H1 (cell line): ENCODE measurements around the gene DYNC1I1. TPM values are rescaled to one million over a fixed set of nuclear protein-coding genes. Genes with fewer than 3 reads are reported as not detected.

ENCODE experiments used
- CTCF ChIA-PET: fragments of 300-600 bp; sonication (Branson Sonifier 250); formaldehyde crosslinking; loops from one replicate; lab custom pipeline; 2021; ENCODE audit not compliant: partially characterized antibody; lab: Charles Lee
- POLR2A ChIA-PET: fragments of 300-600 bp; sonication (Branson Sonifier 250); formaldehyde crosslinking; loops from one replicate; lab custom pipeline; 2021; ENCODE audit warnings: inconsistent platforms; ENCODE audit not compliant: partially characterized antibody; lab: Charles Lee
- DNase-seq, 2 experiments: peaks; one replicate each; pipeline versions ENCODE4 v3.0.0 to v3.0.0-alpha.2; 2010 to 2022; ENCODE audit warnings: low spot score in 2 of 2, low read depth in 1 of 2, mixed read lengths in 1 of 2
- FAIRE-seq: peaks from 2 replicates; lab custom pipeline; 2011; peaks lifted over from hg19 to GRCh38; lab: Jason Lieb, UNC
- H2AFZ ChIP-seq: 2 replicates; pipeline ENCODE4 v1.8.1; 2012; ENCODE audit warnings: low read length, inconsistent platforms
- H2AK5ac ChIP-seq: 2 replicates; pipeline ENCODE4 v1.6.1; 2013; ENCODE audit warnings: low read depth, low read length
- H2BK120ac ChIP-seq: replicated peaks from 2 replicates; pipeline ENCODE3; 2013; ENCODE audit warnings: low read depth, low read length, inconsistent platforms
- H2BK12ac ChIP-seq: 2 replicates; pipeline ENCODE4 v1.6.1; 2013; ENCODE audit warnings: low read depth, low read length
- H2BK15ac ChIP-seq: 2 replicates; pipeline ENCODE4 v1.6.1; 2013; ENCODE audit warnings: low read length
- H2BK20ac ChIP-seq: 2 replicates; pipeline ENCODE4 v1.6.1; 2013; ENCODE audit warnings: low read length
- H2BK5ac ChIP-seq: 2 replicates; pipeline ENCODE4 v1.6.1; 2013; ENCODE audit warnings: low read depth, low read length
- H3K14ac ChIP-seq: 2 replicates; pipeline ENCODE4 v1.6.1; 2013; ENCODE audit warnings: inconsistent platforms; ENCODE audit not compliant: insufficient read length
- H3K18ac ChIP-seq: 2 replicates; pipeline ENCODE4 v1.6.1; 2013; ENCODE audit warnings: low read length; ENCODE audit errors: extremely low read depth
- H3K23ac ChIP-seq: 2 replicates; pipeline ENCODE4 v1.6.1; 2013; ENCODE audit warnings: inconsistent platforms; ENCODE audit not compliant: insufficient read length
- H3K23me2 ChIP-seq: 2 replicates; pipeline ENCODE4 v1.6.1; 2013; ENCODE audit warnings: low read depth, low read length
- H3K27ac ChIP-seq: 2 replicates; pipeline ENCODE4 v1.6.1; 2011; ENCODE audit warnings: low read depth, low read length, inconsistent platforms
- H3K27me3 ChIP-seq, 4 experiments: replicated peaks in 1 of 4; 1 replicate in 1 of 4; 2 replicates in 3 of 4; pipeline versions ENCODE4 v1.6.1 to v1.8.1; 2011 to 2013; ENCODE audit warnings: low read length in 3 of 4, mild to moderate bottlenecking in 3 of 4, inconsistent platforms in 2 of 4, mixed read lengths in 2 of 4, moderate library complexity in 1 of 4; ENCODE audit not compliant: control insufficient read depth in 3 of 4, insufficient read depth in 3 of 4; ENCODE audit errors: extremely low read depth in 1 of 4
- H3K36me3 ChIP-seq, 4 experiments: 2 replicates each; pipeline versions ENCODE4 v1.6.1 to v1.8.1; 2011 to 2013; ENCODE audit warnings: mild to moderate bottlenecking in 4 of 4, low read length in 3 of 4, moderate library complexity in 2 of 4, control low read depth in 1 of 4, inconsistent platforms in 1 of 4; ENCODE audit not compliant: insufficient read depth in 4 of 4, control insufficient read depth in 2 of 4
- H3K4ac ChIP-seq: replicated peaks from 2 replicates; pipeline ENCODE3; 2013; ENCODE audit warnings: low read length, low read depth, mixed read lengths, inconsistent platforms; ENCODE audit not compliant: insufficient read length
- H3K4me1 ChIP-seq, 4 experiments: replicated peaks in 1 of 4; 1 replicate in 1 of 4; 2 replicates in 3 of 4; pipeline versions ENCODE4 v1.6.1 to v1.8.1; 2011 to 2013; ENCODE audit warnings: low read length in 3 of 4, inconsistent platforms in 2 of 4, mixed read lengths in 1 of 4; ENCODE audit not compliant: insufficient read depth in 4 of 4, control insufficient read depth in 3 of 4
- H3K4me2 ChIP-seq, 2 experiments: 2 replicates each; pipeline versions ENCODE4 v1.6.1 to v1.8.1; 2011 to 2013; ENCODE audit warnings: low read depth in 2 of 2, low read length in 2 of 2, control low read depth in 1 of 2, inconsistent platforms in 1 of 2, mild to moderate bottlenecking in 1 of 2; ENCODE audit not compliant: insufficient read depth in 1 of 2
- H3K4me3 ChIP-seq, 4 experiments: fragments of 200-600, 300-600 bp in 1 of 4; sonication (generic), shearing (Covaris generic), sonication (Bioruptor Twin) in 1 of 4; 2 replicates each; pipeline versions ENCODE4 v1.5.1 to v1.8.1; 2011 to 2016; ENCODE audit warnings: low read length in 4 of 4, low read depth in 3 of 4, control low read depth in 2 of 4, inconsistent platforms in 2 of 4, mild to moderate bottlenecking in 2 of 4, mixed read lengths in 1 of 4, moderate library complexity in 1 of 4; ENCODE audit not compliant: insufficient read depth in 2 of 4; ENCODE audit errors: extremely low read depth in 1 of 4
- H3K56ac ChIP-seq: replicated peaks from 2 replicates; pipeline ENCODE3; 2013; ENCODE audit warnings: low read depth, mild to moderate bottlenecking, mixed read lengths, low read length, inconsistent platforms; ENCODE audit not compliant: insufficient read length
- H3K79me1 ChIP-seq: 2 replicates; pipeline ENCODE4 v1.6.1; 2013; ENCODE audit warnings: low read depth, low read length, control low read depth
- H3K79me2 ChIP-seq, 2 experiments: 2 replicates each; pipeline versions ENCODE4 v1.6.1 to v1.8.1; 2012 to 2013; ENCODE audit warnings: low read length in 2 of 2, mild to moderate bottlenecking in 2 of 2, inconsistent platforms in 1 of 2; ENCODE audit not compliant: insufficient read depth in 2 of 2, control insufficient read depth in 1 of 2
- H3K9ac ChIP-seq, 4 experiments: replicated peaks in 1 of 4; 1 replicate in 1 of 4; 2 replicates in 3 of 4; pipeline versions ENCODE4 v1.6.1 to v1.8.1; 2011 to 2013; ENCODE audit warnings: low read depth in 3 of 4, low read length in 3 of 4, control low read depth in 2 of 4, mild to moderate bottlenecking in 2 of 4, moderate library complexity in 2 of 4, inconsistent platforms in 1 of 4; ENCODE audit errors: extremely low read depth in 1 of 4
- H3K9me3 ChIP-seq, 2 experiments: 2 replicates each; pipeline versions ENCODE4 v1.6.1 to v1.8.1; 2012 to 2013; ENCODE audit warnings: mild to moderate bottlenecking in 2 of 2, moderate library complexity in 2 of 2, control low read depth in 1 of 2, inconsistent platforms in 1 of 2, low read depth in 1 of 2, low read length in 1 of 2, mixed read lengths in 1 of 2; ENCODE audit not compliant: insufficient read depth in 2 of 2
- H4K20me1 ChIP-seq, 2 experiments: replicated peaks in 1 of 2; 2 replicates each; pipeline versions ENCODE3 to v1.8.1; 2011 to 2013; ENCODE audit warnings: inconsistent platforms in 2 of 2, low read length in 2 of 2, mild to moderate bottlenecking in 1 of 2; ENCODE audit not compliant: insufficient read depth in 2 of 2, control insufficient read depth in 1 of 2
- H4K5ac ChIP-seq: 2 replicates; pipeline ENCODE4 v1.6.1; 2013; ENCODE audit warnings: low read length, low read depth, mixed read lengths, inconsistent platforms; ENCODE audit not compliant: insufficient read length
- H4K8ac ChIP-seq: 2 replicates; pipeline ENCODE4 v1.8.0; 2013; ENCODE audit warnings: mild to moderate bottlenecking, moderate library complexity, low read length, inconsistent platforms; ENCODE audit not compliant: insufficient read depth; ENCODE audit errors: extremely low read depth
- H4K91ac ChIP-seq: replicated peaks from 2 replicates; pipeline ENCODE3; 2013; ENCODE audit warnings: low read length, mixed read lengths, inconsistent platforms; ENCODE audit not compliant: insufficient read length
- CEBPB ChIP-seq: IDR thresholded peaks from 2 replicates; pipeline ENCODE4 v1.6.1; 2012; ENCODE audit warnings: low read depth, low read length
- EP300 ChIP-seq, 2 experiments: IDR thresholded peaks; 1 replicate in 1 of 2; 2 replicates in 1 of 2; pipeline ENCODE4 v1.6.1; 2011 to 2012; ENCODE audit warnings: low read depth in 2 of 2, low read length in 2 of 2, mild to moderate bottlenecking in 2 of 2, borderline replicate concordance in 1 of 2, inconsistent platforms in 1 of 2, moderate library complexity in 1 of 2
- MAFK ChIP-seq: IDR thresholded peaks from 2 replicates; pipeline ENCODE4 v1.6.1; 2012; ENCODE audit warnings: low read depth, mild to moderate bottlenecking, improper control_type of control experiment, low read length
- PHF8 ChIP-seq: fragments of 200-600 bp; sonication (generic); conservative IDR thresholded peaks from 2 replicates; pipeline ENCODE4 v1.7.1; 2012; ENCODE audit warnings: low read depth, mild to moderate bottlenecking, inconsistent platforms, low read length, moderate library complexity
- RBBP5 ChIP-seq: IDR thresholded peaks from 2 replicates; pipeline ENCODE4 v1.7.1; 2012; ENCODE audit warnings: low read depth, mild to moderate bottlenecking, inconsistent platforms, low read length, moderate library complexity, borderline replicate concordance
- RFX5 ChIP-seq: IDR thresholded peaks from 2 replicates; pipeline ENCODE4 v1.6.1; 2011; ENCODE audit warnings: low read depth, low read length, improper control_type of control experiment, borderline replicate concordance
- RXRA ChIP-seq: IDR thresholded peaks from 2 replicates; pipeline ENCODE4 v1.6.1; 2011; ENCODE audit warnings: low read depth, mild to moderate bottlenecking, low read length, moderate library complexity; ENCODE audit not compliant: insufficient read depth
- SP1 ChIP-seq: IDR thresholded peaks from 2 replicates; pipeline ENCODE4 v1.6.1; 2011; ENCODE audit warnings: low read depth, low read length
- SUZ12 ChIP-seq: fragments of 200-600 bp; sonication (generic); IDR thresholded peaks from 2 replicates; pipeline ENCODE4 v1.6.1; 2012; ENCODE audit warnings: mild to moderate bottlenecking, inconsistent platforms, low read length, moderate library complexity, mixed read lengths
- TBP ChIP-seq: IDR thresholded peaks from 2 replicates; pipeline ENCODE4 v1.6.1; 2011; ENCODE audit warnings: low read depth, low read length, improper control_type of control experiment
- TCF12 ChIP-seq: IDR thresholded peaks from 2 replicates; pipeline ENCODE4 v1.6.1; 2011; ENCODE audit warnings: low read depth, mild to moderate bottlenecking, low read length
- YY1 ChIP-seq: IDR thresholded peaks from 2 replicates; pipeline ENCODE4 v1.6.1; 2011; ENCODE audit warnings: low read depth, mild to moderate bottlenecking, low read length
- WGBS, 2 experiments: shearing (Covaris generic) in 1 of 2; methylation state at CpG; one replicate each; pipeline versions ENCODE4 v1.1.6 to v1.1.7; 2013 to 2015; ENCODE audit warnings: low lambda C conversion rate in 2 of 2, mixed read lengths in 2 of 2, inconsistent platforms in 1 of 2, low coverage in 1 of 2, missing lambda C conversion rate in 1 of 2; ENCODE audit not compliant: insufficient replicate concordance in 2 of 2, insufficient coverage in 1 of 2, insufficient read length in 1 of 2; ENCODE audit errors: extremely low coverage in 1 of 2, missing lambda C conversion rate in 1 of 2; 5-methylcytosine and 5-hydroxymethylcytosine counted together
- polyA plus RNA-seq, 7 experiments: library from polyadenylated mRNA; depleted of rRNA in 3 of 7; stranded (reverse) in 5 of 7; unstranded in 2 of 7; fragments of >200 nt in 5 of 7; fragments of 200-250 nt in 2 of 7; gene quantifications; 1 replicate in 5 of 7; 2 replicates in 1 of 7; 4 replicates in 1 of 7; pipeline versions ENCODE4 v1.2.1 to v1.2.3, GENCODE V29; 2011 to 2013; ENCODE audit warnings: missing spikeins in 2 of 7, mixed read lengths in 2 of 7
- total RNA-seq: library from RNA; stranded (reverse); fragmentation: NEBNext Ultra II Directional; extraction: Animal tissue kit (Norgen Biotek cat#: 25700); gene quantifications from 2 replicates; pipeline ENCODE4 v1.2.1, GENCODE V29; 2021
- TF ChIP-seq, protein P1 (sequence below): IDR thresholded peaks from 2 replicates; pipeline ENCODE4 v1.6.1; 2012; ENCODE audit warnings: inconsistent platforms

The DYNC1I1 gene
- total and polyA plus RNA-seq, 2 of the 8 experiments (the other 6 are each of a cell fraction or from before 2014, with no cell fraction given) = 0.45 to 0.58 TPM

- POLR2A ChIA-PET = no interaction called here
- H3K36me3 ChIP-seq = no peaks in the 10 kb centered on the region
- TF ChIP-seq PHF8 (no peak), TCF12 (no peak), RFX5 (no peak), RBBP5 (no peak), SP1 (no peak), CEBPB (no peak), YY1 (no peak), RXRA (no peak), TBP (no peak), SUZ12 (no peak), MAFK (no peak), EP300 (IDR thresholded peaks at IDR 0.05; ENCODE audit: borderline replicate concordance in 1 of 2, low read depth in 2 of 2, low read length in 2 of 2) (no peak)
- TF ChIP-seq, protein P1, sequence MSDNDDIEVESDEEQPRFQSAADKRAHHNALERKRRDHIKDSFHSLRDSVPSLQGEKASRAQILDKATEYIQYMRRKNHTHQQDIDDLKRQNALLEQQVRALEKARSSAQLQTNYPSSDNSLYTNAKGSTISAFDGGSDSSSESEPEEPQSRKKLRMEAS = no peak
These were observed 179.8 kb downstream of the DYNC1I1 start for GRCh38 chr7:95951997-95952795.

More at GRCh38 chr7:95951997-95952795, 179.8 kb downstream of the DYNC1I1 start:
- H2BK5ac ChIP-seq = no peak overlapping the region
- no peaks in the 10 kb centered on the region for H3K9me3 ChIP-seq
- no peak overlapping the region for H3K27ac ChIP-seq
- H3K23ac ChIP-seq = no peak overlapping the region
- no peak overlapping the region for H3K4me2 ChIP-seq
- no peak overlapping the region for H3K4ac ChIP-seq
- H4K5ac ChIP-seq = no peak overlapping the region
- H4K20me1 ChIP-seq = no peaks in the 10 kb centered on the region
- no peaks in the 10 kb centered on the region for H3K4me1 ChIP-seq
- no peak for FAIRE-seq
- no peaks in the 10 kb centered on the region for H3K23me2 ChIP-seq
- no peak overlapping the region for H3K56ac ChIP-seq
- H3K79me2 ChIP-seq = no peaks in the 10 kb centered on the region
- H3K27me3 ChIP-seq = no peaks in the 10 kb centered on the region
- no peak overlapping the region for H3K18ac ChIP-seq
- no peak overlapping the region for H2BK20ac ChIP-seq
- no peak overlapping the region for H3K14ac ChIP-seq
- no peak overlapping the region for H3K9ac ChIP-seq
- no peaks in the 10 kb centered on the region for H3K79me1 ChIP-seq
- H3K4me3 ChIP-seq = no peak overlapping the region
- no peak overlapping the region for H4K91ac ChIP-seq
- H2BK15ac ChIP-seq = no peak overlapping the region
- no peak overlapping the region for H2AK5ac ChIP-seq
- DNase-seq = no peak
- H2BK12ac ChIP-seq = no peak overlapping the region
- WGBS, 2 experiments = 88% methylated on average over 8 of the region's 8 CpGs; no CpG with 5 or more reads in 1 of the 2 experiments
- H4K8ac ChIP-seq = no peak overlapping the region
- CTCF ChIA-PET = no interaction called here
- 0 out of 2 replicates have a peak overlapping the region, but pooled peaks have one; percentile 30 for H2AFZ ChIP-seq
- H2BK120ac ChIP-seq = no peak overlapping the region
